Neural cell (in vitro differentiated cells): ENCODE measurements around the gene MIB1. TPM values are rescaled to one million over a fixed set of nuclear protein-coding genes. Genes with fewer than 3 reads are reported as not detected.

ENCODE experiments used
- H2AFZ ChIP-seq: fragments of 200-600, 300-800 bp; sonication (generic), shearing (Covaris generic); 2 replicates; pipeline ENCODE4 v1.6.0; 2014; ENCODE audit warnings: low read depth, mild to moderate bottlenecking, antibody characterized with exemption, low read length, moderate library complexity
- H3F3A ChIP-seq: fragments of 200-600 bp; shearing (Covaris generic); 2 replicates; pipeline ENCODE4 v1.6.1; 2016; ENCODE audit warnings: mild to moderate bottlenecking, moderate library complexity, mixed read lengths, antibody characterized with exemption, low read length; ENCODE audit not compliant: insufficient read depth, poor library complexity, severe bottlenecking
- H3K27ac ChIP-seq: fragments of 200-600, 300-800 bp; sonication (generic), shearing (Covaris generic); 2 replicates; pipeline ENCODE4 v1.5.1; 2014; ENCODE audit warnings: mild to moderate bottlenecking, low read length, moderate library complexity
- H3K27me3 ChIP-seq: fragments of 300-800, 200-600 bp; sonication (generic), shearing (Covaris generic); 2 replicates; pipeline ENCODE4 v1.6.0; 2014; ENCODE audit warnings: mild to moderate bottlenecking, low read depth, low read length, moderate library complexity; ENCODE audit not compliant: insufficient read depth
- H3K36me3 ChIP-seq: fragments of 300-800, 200-600 bp; sonication (generic), shearing (Covaris generic); 2 replicates; pipeline ENCODE4 v1.5.1; 2014; ENCODE audit warnings: mild to moderate bottlenecking, antibody characterized with exemption, low read length, moderate library complexity; ENCODE audit not compliant: insufficient read depth
- H3K4me2 ChIP-seq: fragments of 300-800, 200-600 bp; sonication (generic), shearing (Covaris generic); 2 replicates; pipeline ENCODE4 v1.6.0; 2014; ENCODE audit warnings: mild to moderate bottlenecking, low read length
- H3K4me3 ChIP-seq: fragments of 300-800, 200-600 bp; sonication (generic), shearing (Covaris generic); 2 replicates; pipeline ENCODE4 v1.5.1; 2014; ENCODE audit warnings: mild to moderate bottlenecking, low read length, moderate library complexity
- H3K79me2 ChIP-seq: fragments of 200-600 bp; shearing (Covaris generic); replicated peaks from 2 replicates; pipeline ENCODE4 v1.6.0; 2014; ENCODE audit warnings: mild to moderate bottlenecking, low read length, moderate library complexity; ENCODE audit not compliant: insufficient read depth
- H3K9ac ChIP-seq: fragments of 300-800, 200-600 bp; sonication (generic), shearing (Covaris generic); 2 replicates; pipeline ENCODE4 v1.6.1; 2016; ENCODE audit warnings: mild to moderate bottlenecking, low read length, mixed read lengths
- H3K9me2 ChIP-seq: fragments of 200-600 bp; shearing (Covaris generic); 2 replicates; pipeline ENCODE4 v1.6.1; 2016; ENCODE audit warnings: mild to moderate bottlenecking, low read length, mixed read lengths; ENCODE audit not compliant: insufficient read depth
- H3K9me3 ChIP-seq: fragments of 200-600, 300-800 bp; sonication (generic), shearing (Covaris generic); 2 replicates; pipeline ENCODE4 v1.6.1; 2016; ENCODE audit warnings: mild to moderate bottlenecking, mixed run types, low read length, moderate library complexity, mixed read lengths
- H4K20me1 ChIP-seq: fragments of 200-600 bp; shearing (Covaris generic); 2 replicates; pipeline ENCODE4 v1.6.1; 2016; ENCODE audit warnings: mild to moderate bottlenecking, mixed run types; ENCODE audit not compliant: insufficient read depth
- CTCF ChIP-seq: fragments of 450-650 bp; IDR thresholded peaks from 2 replicates; pipeline ENCODE4 v1.5.1; 2014; ENCODE audit warnings: antibody characterized with exemption, mild to moderate bottlenecking, moderate library complexity; ENCODE audit not compliant: poor library complexity, severe bottlenecking
- EP300 ChIP-seq: fragments of 450-650 bp; conservative IDR thresholded peaks from 2 replicates; pipeline ENCODE4 v1.6.1; 2014; ENCODE audit warnings: antibody characterized with exemption, mild to moderate bottlenecking, moderate library complexity; ENCODE audit not compliant: poor library complexity, severe bottlenecking
- EZH2 ChIP-seq: fragments of 200-600, 300-800 bp; shearing (Covaris generic), sonication (generic); IDR thresholded peaks from 2 replicates; pipeline ENCODE4 v1.6.1; 2014; ENCODE audit warnings: antibody characterized with exemption, low read length, borderline replicate concordance, mild to moderate bottlenecking; ENCODE audit not compliant: insufficient read depth, poor library complexity, severe bottlenecking
- MXI1 ChIP-seq: fragments of 450-650 bp; conservative IDR thresholded peaks from 2 replicates; pipeline ENCODE4 v1.6.1; 2014; ENCODE audit warnings: antibody characterized with exemption, mild to moderate bottlenecking; ENCODE audit not compliant: poor library complexity, severe bottlenecking
- POLR2AphosphoS5 ChIP-seq: IDR thresholded peaks from 2 replicates; pipeline ENCODE4 v1.6.1; 2012
- RAD21 ChIP-seq: fragments of 450-650 bp; conservative IDR thresholded peaks from 2 replicates; pipeline ENCODE4 v1.6.1; 2014; ENCODE audit warnings: antibody characterized with exemption, mild to moderate bottlenecking, moderate library complexity
- REST ChIP-seq: IDR thresholded peaks from 2 replicates; pipeline ENCODE4 v1.6.1; 2012; ENCODE audit warnings: borderline replicate concordance
- SMC3 ChIP-seq: fragments of 450-650 bp; conservative IDR thresholded peaks from 2 replicates; pipeline ENCODE4 v1.6.1; 2014; ENCODE audit warnings: antibody characterized with exemption, mild to moderate bottlenecking, moderate library complexity; ENCODE audit not compliant: poor library complexity
- TAF1 ChIP-seq: IDR thresholded peaks from 2 replicates; pipeline ENCODE4 v1.6.1; 2012; ENCODE audit warnings: low read depth
- polyA plus RNA-seq: library from polyadenylated mRNA; depleted of rRNA; stranded (reverse); fragments of >200 nt; gene quantifications from 2 replicates; pipeline ENCODE4 v1.2.3, GENCODE V29; 2014

MIB1 gene
- polyA plus RNA-seq, 1 donor from 2014 or later = 68.3 TPM

GRCh38 chr18:21799721-21800120 is 59.1 kb downstream of the MIB1 start:
- no peaks in the 10 kb centered on the region for H3K79me2 ChIP-seq
- H3K4me3 ChIP-seq = no peak overlapping the region
- no peak overlapping the region for H2AFZ ChIP-seq
- H3F3A ChIP-seq = no peaks in the 10 kb centered on the region
- H4K20me1 ChIP-seq = no peaks in the 10 kb centered on the region
- TF ChIP-seq EP300 (no peak), TAF1 (no peak), CTCF (no peak), REST (no peak), MXI1 (no peak), EZH2 (no peak), SMC3 (no peak), POLR2AphosphoS5 (no peak), RAD21 (no peak)
- no peaks in the 10 kb centered on the region for H3K9me2 ChIP-seq
- peaks cover 20% of the 10 kb centered on the region for H3K36me3 ChIP-seq
- H3K4me2 ChIP-seq = no peak overlapping the region
- H3K27ac ChIP-seq = no peak overlapping the region
- H3K9me3 ChIP-seq = no peaks in the 10 kb centered on the region
- no peak overlapping the region for H3K9ac ChIP-seq
- no peaks in the 10 kb centered on the region for H3K27me3 ChIP-seq

- H3K4me2 ChIP-seq = no peak overlapping the region
Measured at GRCh38 chr18:21803495-21803894, 62.9 kb downstream of the MIB1 start.

More at GRCh38 chr18:21803495-21803894, 62.9 kb downstream of the MIB1 start:
- H3K4me3 ChIP-seq = no peak overlapping the region
- no peak overlapping the region for H3K27ac ChIP-seq
- H3K9me2 ChIP-seq = no peaks in the 10 kb centered on the region
- H3K9me3 ChIP-seq = no peaks in the 10 kb centered on the region
- H3F3A ChIP-seq = no peaks in the 10 kb centered on the region
- no peak overlapping the region for H3K9ac ChIP-seq
- no peaks in the 10 kb centered on the region for H4K20me1 ChIP-seq
- no peaks in the 10 kb centered on the region for H3K79me2 ChIP-seq
- no peak for TF ChIP-seq EZH2
- no peak for TF ChIP-seq TAF1
- TF ChIP-seq CTCF = no peak
- TF ChIP-seq SMC3 = no peak
- TF ChIP-seq RAD21 = no peak
- TF ChIP-seq POLR2AphosphoS5 = no peak
- TF ChIP-seq REST = no peak
- TF ChIP-seq MXI1 = no peak
- peaks cover 20% of the 10 kb centered on the region for H3K36me3 ChIP-seq
- H2AFZ ChIP-seq = no peak overlapping the region
- no peaks in the 10 kb centered on the region for H3K27me3 ChIP-seq
